NB4 (cell line): ENCODE results near the gene PTPRD.

Experiments used
- CTCF ChIP-seq: IDR thresholded peaks from one replicate; pipeline ENCODE4 v1.5.1; 2012; ENCODE audit warnings: low read depth, low read length
- POLR2A ChIP-seq: IDR thresholded peaks from 2 replicates; pipeline ENCODE4 v1.6.1; 2011; ENCODE audit warnings: mild to moderate bottlenecking; ENCODE audit not compliant: insufficient read length; ENCODE audit errors: extremely low read depth

GRCh38 chr9:8346296-8346695, 2266.5 kb downstream of the PTPRD start:
- TF ChIP-seq CTCF (no peak), POLR2A (no peak)
